NCI-H1694 treated with DMSO at 0.1 percent for 48 hours (cell line): ENCODE measurements around the gene H1-8.
"Not testable (repeated sequence)": the region's sequence is repeated elsewhere in the genome, so short reads cannot be mapped to it uniquely, and the experiment has no call there.

Source experiments
- DNase-seq: peaks from one replicate; lab custom pipeline; 2025; lab: John Stamatoyannopoulos, UW

H1-8 gene

DNA sequence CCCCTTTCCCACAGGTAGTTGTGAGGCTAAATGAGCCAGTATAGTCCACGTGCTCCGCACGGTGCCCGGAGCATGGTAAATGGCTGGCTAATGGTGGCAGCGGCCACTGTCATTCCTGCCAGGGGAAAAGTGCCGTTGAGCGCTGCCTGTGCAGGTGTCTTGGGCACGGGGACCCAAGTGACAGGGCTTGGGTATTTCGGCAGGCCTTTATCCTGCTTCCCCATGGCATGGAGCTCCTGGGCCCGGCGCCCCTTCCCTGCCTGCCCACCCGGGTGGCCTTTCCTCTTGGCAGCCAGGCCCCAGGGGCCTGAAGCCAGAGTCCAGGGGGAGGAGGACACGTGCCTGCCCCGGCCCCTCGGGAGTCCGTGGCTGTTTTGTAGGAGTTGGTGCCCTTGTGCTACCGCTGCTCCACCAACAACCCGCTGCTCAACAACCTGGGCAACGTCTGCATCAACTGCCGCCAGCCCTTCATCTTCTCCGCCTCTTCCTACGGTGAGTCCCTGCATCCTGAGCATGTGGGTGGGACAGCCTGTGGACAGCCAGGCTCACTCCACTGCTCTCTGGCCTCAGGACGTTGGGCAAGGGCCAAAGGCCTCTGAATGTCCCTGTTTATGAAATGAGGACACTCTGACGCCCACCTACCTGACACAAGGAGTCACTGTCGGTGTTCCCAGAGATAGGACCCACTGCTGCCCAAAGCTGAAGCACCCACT lies 27.7 kb upstream of the H1-8 start:
- not testable (repeated sequence) for DNase-seq

DNA sequence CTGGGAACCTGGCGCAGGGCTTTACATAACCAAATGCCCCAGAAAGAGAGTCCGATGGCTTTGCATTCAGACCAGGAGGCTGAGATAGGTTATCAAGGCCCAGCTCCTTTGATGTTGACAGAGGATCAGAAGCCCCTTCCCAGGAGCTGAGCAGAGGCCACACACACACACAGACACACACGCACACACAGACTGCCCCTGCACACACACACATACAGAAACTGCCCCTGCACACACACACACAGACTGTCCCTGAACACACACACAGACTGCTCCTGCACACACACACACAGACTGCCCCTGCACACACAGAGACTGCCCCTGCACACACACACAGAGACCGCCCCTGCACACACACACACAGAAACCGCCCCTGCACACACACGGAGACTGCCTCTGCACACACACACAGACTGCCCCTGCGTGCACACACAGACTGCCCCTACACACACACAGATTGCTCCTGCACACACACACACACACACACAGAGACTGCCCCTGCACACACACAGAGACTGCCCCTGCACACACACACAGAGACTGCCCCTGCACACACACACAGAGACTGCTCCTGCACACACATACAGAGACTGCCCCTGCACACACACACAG lies 27.0 kb upstream of the H1-8 start:
- DNase-seq: not testable (repeated sequence)

DNA sequence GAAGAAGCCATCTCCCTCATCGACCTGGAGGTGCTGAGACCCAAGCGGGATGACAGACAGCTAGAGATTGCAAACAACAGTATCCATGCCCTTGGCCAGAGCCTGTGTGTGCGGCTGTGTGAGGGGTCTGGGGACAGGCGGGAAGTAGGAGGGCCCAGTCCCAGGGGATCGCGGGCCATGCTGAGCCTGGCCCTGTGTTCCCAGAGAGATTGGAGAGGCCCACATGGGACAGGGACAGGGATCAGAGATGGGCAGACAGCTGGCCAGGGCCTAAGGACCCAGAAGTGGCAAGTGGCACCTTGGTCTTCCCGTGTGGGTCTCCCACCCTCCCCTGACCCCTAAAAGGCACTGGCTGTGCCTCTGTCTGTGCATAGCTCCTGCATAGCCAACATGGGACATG lies 25.5 kb upstream of the H1-8 start:
- no peak for DNase-seq

DNA sequence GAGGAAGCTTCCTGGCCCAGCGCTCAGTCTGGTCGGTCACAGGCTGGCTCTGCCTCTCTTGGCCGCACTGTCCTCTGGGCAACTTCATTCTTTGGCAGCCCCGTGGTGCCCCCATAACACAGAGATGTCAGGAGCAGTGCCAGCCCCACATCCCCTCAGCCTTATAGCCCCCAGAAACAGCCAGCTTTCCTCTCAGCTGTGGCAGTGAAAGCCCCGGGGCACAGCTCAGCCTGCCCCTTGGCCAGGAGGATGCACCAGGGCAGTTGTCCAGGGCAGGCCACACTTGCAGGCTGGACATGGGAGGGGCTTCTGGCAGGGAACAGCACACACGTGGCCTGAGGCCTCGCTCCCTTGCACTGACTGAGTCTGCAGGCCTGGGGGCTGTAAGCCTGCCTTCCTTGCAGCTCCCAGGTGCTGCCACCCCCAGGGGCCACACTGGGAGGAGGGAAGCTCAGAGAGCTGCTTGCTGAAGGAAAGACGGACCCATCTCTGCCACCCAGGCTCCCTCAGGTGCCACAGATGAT lies 24.9 kb upstream of the H1-8 start:
- DNase-seq: no peak

DNA sequence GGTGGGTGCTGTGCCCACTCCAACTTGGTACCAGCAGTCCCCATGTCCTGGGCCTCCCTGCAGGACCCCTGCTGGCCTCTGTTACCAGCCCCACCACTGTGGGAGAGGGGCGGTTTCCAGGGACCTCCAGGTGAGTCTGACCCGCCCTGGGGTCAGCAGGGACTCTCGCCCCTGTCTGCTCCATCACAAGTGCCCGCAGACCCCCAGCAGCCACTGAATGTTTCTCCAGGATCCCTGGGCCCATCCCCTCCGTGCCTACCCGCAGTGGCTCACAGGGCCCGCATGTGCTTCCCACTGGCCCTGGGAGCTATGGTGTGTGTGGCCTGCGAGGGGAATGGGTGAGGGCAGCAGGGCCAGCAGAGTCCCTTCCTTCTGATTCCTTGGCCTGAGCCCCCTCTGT lies 24.4 kb upstream of the H1-8 start:
- DNase-seq: no peak

DNA sequence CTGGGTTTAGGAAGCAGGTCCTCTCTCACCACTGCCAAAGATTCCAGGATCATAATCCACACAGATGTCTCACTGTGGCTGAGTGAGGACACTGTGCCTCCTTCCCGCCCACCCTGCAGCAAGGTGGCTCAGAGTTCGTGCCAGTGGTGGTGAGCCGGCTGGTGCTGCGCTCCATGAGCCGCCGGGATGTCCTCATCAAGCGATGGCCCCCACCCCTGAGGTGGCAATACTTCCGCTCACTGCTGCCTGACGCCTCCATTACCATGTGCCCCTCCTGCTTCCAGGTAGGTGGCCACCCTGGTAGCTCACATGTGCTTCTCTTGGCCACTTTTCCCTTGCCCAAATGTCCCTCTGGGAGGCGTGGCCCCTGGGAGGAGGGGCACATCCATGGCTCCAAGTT lies 23.5 kb upstream of the H1-8 start:
- no peak for DNase-seq

DNA sequence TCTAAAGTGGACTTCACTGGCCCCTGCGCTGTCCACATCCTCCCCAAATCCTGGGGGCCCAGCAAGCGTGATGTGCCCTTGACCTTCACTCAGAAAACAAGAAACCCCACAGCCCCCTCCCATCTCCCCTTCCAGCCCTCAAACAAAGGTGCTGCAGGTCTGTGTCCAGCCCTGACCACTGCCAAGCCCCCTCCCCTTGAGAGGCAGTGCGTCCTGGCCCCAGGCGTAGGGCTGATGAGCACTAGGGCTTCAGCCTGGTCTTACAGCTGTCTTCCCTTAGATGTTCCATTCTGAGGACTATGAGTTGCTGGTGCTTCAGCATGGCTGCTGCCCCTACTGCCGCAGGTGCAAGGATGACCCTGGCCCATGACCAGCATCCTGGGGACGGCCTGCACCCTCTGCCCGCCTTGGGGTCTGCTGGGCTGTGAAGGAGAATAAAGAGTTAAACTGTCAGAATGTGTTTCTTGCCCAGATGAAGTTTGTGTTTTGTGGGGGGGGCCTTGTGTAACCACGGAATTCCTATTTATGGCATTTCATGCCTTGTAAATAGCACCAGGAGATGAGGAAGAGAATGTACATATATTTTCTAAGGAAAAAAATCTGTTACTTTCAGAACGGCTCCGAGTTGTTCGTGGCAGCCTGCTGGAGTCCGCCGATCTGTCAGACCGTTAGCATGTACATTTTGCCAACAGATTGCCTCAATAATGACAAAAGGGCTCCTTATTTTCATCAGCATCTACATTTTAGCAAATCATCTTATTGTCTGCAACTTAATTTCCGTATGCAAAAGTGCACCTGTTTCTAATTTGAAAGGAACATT lies 22.9 kb upstream of the H1-8 start:
- DNase-seq: no peak

DNA sequence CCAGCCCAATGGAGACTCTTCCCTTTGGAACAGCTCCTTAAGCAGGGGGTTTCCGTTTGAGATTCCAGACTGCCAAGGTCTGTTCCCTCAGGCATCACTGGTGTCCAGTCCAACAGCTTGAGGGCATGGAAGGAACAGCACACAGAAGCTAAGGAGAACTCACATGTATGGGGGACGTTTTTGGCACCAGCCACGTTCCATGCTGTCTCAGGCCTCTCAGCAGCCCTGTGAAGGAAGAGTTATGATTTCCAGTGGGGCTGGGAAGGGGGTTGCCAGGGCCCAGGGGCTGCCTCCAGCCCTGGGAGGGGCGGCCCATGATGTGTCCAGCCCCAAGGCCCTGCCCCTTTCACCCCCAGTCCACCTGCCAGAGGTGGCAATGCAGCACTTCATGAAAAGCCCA lies 22.0 kb upstream of the H1-8 start:
- no peak for DNase-seq

DNA sequence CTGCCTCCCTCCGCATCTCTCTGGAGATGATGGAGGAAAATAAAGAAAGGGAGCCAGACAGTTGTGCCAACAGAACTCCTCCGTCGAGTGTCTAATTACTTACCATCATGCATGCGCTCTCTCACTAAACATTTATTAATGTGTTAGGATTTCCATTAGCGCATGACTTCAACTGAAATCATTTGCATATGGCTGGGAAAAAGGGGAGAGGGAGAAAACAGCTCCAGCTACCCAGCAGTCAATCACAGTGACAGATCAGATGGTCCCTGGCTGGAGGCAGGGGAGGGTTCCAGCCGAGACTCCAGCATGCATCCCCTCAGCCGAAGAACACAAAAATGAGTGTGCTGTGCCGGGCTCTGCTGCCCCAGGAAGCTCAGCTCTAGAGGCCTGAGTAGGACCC lies 21.4 kb upstream of the H1-8 start:
- DNase-seq: no peak

DNA sequence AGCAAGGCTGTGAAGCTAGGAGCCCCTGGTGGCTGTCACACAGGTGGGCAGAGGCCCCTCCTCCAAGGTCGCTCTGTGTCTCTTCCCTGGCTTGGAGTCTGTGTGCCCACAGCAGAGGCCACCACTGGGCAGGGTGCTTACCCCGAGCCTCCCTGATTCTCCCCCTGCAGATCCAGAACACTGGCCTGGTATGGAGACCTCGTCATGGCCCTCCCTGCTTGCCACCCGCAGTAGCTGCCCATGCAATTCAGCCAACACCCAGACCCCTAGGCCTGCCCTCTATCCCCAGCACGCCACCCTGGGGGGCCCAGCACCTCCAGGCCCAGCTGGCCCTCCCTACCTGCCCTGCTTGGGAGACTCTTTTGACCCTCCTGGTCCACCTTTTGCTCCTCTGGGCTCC lies 20.0 kb upstream of the H1-8 start:
- DNase-seq: no peak

DNA sequence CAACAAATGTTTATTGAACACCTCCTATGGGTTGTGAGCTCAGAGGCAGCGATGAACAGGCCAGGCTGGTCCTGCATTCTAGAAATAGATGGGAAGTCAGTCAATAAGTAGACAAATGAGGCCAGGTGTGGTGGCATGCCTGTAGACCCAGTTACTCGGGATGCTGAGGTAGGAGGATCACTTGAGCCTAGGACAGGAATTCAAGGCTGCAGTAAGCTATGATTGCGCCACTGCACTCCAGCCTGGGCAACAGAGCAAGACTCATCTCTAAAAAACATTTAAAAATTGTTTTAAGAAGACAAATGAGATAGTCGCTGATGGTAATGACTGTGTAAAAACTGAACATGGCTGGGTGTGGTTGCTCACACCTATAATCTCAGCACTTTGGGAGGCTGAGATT lies 18.9 kb upstream of the H1-8 start:
- no peak for DNase-seq

DNA sequence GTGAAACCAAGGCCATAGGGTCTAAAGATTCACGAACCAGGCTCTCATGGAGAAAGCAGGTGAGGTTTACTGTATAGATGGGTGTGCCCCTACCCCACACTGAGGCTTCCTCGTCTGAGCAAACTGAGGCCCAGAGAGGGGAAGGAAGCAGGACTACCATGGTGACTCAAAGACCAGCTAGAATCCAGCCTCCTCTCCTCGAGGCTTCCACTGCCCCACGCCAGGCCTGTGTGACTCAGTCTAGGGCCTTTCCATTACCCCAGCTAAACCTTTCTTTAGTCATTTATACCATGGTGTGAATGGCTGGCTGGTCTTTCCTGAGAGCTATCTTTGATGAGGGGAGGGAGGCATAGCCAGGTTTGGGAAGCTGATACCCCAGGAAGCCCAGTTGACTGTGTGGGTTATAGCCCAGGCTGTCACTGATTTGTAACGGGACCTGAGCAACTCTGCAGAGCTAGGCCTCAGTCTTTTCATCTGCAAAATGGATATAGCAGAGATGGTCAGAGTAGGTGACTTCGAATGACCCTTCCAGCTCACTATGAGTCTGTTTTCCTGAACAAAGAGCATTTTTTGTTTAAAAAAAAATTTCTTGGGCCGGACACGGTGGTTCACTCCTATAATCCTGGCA lies 17.5 kb upstream of the H1-8 start:
- no peak for DNase-seq

DNA sequence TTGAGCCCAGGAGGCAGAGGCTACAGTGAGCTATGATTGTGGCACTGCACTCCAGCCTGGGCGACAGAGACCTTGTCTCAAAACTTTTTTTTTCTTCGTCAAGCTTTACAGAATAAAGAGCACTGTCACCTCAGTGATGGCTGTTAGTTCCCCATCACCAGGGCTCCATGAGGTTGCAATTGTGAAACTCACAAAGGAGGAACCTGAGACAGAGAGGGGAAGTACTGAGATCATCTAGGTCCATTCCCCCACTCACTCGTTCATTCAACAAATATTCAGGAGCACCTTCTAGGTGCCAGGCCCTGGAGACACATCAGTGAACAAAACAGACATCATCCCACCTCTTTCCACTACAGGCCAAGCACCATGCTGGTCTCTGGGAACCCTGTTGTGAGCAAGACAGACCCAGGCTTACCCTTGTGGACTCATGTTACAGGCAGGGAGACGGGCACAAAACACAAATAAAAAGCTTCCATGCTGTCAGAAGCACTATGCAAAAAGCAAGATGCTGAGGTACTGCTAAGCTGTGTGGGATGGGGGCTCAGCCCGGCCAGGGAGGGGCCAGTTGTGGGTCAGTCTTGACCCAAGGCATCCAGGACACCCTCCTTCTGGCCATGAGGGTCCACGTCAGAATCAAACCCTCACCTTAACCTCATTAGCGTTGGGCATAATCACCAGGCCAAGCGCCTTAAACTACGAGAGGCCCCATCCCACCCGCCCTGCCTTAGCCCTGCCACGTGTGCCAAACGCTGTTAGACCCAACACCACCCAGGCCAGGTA lies 16.7 kb upstream of the H1-8 start:
- DNase-seq: no peak

DNA sequence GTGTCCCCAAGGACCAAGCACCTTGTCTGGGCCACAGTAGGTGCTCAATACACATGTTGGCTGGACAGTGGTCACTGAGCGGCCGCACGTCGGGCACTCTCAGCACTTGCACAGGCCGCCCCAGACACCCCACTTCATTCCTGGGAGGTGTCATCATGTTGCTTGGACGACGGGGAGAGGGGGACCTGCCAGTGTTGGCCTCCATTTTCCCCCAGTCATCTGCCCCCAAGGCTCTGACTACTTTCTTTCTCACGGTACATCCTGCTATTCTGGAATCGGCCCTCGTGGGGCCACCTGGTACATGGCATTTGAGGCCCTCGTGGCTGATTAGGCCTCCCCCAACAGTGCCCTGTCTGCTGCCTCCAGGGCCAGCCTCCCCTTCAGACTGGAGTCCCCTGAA lies 15.7 kb upstream of the H1-8 start:
- no peak for DNase-seq

DNA sequence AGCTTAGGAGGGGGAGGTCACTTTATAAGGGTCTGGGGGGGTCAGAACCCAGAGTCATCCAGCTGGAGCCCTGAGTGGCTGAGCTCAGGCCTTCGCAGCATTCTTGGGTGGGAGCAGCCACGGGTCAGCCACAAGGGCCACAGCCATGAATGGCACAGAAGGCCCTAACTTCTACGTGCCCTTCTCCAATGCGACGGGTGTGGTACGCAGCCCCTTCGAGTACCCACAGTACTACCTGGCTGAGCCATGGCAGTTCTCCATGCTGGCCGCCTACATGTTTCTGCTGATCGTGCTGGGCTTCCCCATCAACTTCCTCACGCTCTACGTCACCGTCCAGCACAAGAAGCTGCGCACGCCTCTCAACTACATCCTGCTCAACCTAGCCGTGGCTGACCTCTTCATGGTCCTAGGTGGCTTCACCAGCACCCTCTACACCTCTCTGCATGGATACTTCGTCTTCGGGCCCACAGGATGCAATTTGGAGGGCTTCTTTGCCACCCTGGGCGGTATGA lies 14.3 kb upstream of the H1-8 start, which contains the start of gene RHO:
RHO (plus strand) TSS at position 51 of the 512 bp plus-strand sequence; CDS start at position 146, 95 bp downstream.
- no peak for DNase-seq

DNA sequence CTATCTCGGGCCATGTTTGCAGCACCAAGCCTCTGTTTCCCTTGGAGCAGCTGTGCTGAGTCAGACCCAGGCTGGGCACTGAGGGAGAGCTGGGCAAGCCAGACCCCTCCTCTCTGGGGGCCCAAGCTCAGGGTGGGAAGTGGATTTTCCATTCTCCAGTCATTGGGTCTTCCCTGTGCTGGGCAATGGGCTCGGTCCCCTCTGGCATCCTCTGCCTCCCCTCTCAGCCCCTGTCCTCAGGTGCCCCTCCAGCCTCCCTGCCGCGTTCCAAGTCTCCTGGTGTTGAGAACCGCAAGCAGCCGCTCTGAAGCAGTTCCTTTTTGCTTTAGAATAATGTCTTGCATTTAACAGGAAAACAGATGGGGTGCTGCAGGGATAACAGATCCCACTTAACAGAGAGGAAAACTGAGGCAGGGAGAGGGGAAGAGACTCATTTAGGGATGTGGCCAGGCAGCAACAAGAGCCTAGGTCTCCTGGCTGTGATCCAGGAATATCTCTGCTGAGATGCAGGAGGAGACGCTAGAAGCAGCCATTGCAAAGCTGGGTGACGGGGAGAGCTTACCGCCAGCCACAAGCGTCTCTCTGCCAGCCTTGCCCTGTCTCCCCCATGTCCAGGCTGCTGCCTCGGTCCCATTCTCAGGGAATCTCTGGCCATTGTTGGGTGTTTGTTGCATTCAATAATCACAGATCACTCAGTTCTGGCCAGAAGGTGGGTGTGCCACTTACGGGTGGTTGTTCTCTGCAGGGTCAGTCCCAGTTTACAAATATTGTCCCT lies 13.4 kb upstream of the H1-8 start:
- no peak for DNase-seq

DNA sequence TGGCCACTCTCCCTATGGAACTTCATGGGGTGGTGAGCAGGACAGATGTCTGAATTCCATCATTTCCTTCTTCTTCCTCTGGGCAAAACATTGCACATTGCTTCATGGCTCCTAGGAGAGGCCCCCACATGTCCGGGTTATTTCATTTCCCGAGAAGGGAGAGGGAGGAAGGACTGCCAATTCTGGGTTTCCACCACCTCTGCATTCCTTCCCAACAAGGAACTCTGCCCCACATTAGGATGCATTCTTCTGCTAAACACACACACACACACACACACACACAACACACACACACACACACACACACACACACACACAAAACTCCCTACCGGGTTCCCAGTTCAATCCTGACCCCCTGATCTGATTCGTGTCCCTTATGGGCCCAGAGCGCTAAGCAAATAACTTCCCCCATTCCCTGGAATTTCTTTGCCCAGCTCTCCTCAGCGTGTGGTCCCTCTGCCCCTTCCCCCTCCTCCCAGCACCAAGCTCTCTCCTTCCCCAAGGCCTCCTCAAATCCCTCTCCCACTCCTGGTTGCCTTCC lies 12.7 kb upstream of the H1-8 start:
- DNase-seq: no peak

DNA sequence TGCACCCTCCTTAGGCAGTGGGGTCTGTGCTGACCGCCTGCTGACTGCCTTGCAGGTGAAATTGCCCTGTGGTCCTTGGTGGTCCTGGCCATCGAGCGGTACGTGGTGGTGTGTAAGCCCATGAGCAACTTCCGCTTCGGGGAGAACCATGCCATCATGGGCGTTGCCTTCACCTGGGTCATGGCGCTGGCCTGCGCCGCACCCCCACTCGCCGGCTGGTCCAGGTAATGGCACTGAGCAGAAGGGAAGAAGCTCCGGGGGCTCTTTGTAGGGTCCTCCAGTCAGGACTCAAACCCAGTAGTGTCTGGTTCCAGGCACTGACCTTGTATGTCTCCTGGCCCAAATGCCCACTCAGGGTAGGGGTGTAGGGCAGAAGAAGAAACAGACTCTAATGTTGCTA lies 12.2 kb upstream of the H1-8 start:
- DNase-seq: no peak

DNA sequence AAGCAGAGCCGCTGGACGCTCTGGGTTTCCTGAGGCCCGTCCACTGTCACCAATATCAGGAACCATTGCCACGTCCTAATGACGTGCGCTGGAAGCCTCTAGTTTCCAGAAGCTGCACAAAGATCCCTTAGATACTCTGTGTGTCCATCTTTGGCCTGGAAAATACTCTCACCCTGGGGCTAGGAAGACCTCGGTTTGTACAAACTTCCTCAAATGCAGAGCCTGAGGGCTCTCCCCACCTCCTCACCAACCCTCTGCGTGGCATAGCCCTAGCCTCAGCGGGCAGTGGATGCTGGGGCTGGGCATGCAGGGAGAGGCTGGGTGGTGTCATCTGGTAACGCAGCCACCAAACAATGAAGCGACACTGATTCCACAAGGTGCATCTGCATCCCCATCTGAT lies 11.3 kb upstream of the H1-8 start:
- no peak for DNase-seq

DNA sequence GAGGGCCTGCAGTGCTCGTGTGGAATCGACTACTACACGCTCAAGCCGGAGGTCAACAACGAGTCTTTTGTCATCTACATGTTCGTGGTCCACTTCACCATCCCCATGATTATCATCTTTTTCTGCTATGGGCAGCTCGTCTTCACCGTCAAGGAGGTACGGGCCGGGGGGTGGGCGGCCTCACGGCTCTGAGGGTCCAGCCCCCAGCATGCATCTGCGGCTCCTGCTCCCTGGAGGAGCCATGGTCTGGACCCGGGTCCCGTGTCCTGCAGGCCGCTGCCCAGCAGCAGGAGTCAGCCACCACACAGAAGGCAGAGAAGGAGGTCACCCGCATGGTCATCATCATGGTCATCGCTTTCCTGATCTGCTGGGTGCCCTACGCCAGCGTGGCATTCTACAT lies 10.7 kb upstream of the H1-8 start:
- no peak for DNase-seq
